GM12878 (cell line): ENCODE results near the gene MALSU1. TPM values are rescaled to one million over a fixed set of nuclear protein-coding genes. Genes with fewer than 3 reads are reported as not detected.

Source experiments
- ATAC-seq: fragments of 200-7000 bp; cut with Tn5 transposase; 3 replicates; pipeline ENCODE4 v1.9.1; 2020; ENCODE audit warnings: mild to moderate bottlenecking, moderate library complexity
- BruUV-seq: library from RNA; stranded (reverse); fragments of 400-500 nt; replicated peaks from 2 replicates; lab custom pipeline; 2021; lab: Mats Ljungman, UMichigan
- CTCF ChIA-PET: fragments of 300-600 bp; sonication (Branson Sonifier 250); formaldehyde crosslinking; extraction: SDS; loops from one replicate; lab custom pipeline; 2021; ENCODE audit warnings: inconsistent platforms; lab: Yijun Ruan, JAX
- POLR2A ChIA-PET: fragments of 350-600 bp; formaldehyde crosslinking; extraction: SDS; loops from one replicate; lab custom pipeline; 2021; ENCODE audit warnings: inconsistent platforms; lab: Charles Lee
- RAD21 ChIA-PET: fragments of 300-600 bp; sonication (Branson Sonifier 250); formaldehyde crosslinking; loops from one replicate; lab custom pipeline; 2023; ENCODE audit warnings: antibody characterized with exemption; ENCODE audit not compliant: unreplicated experiment; lab: Charles Lee
- SMC1A ChIA-PET: fragments of 300-600 bp; sonication (Branson Sonifier 250); formaldehyde crosslinking; loops from one replicate; lab custom pipeline; 2023; ENCODE audit not compliant: unreplicated experiment, uncharacterized antibody; lab: Charles Lee
- DNase-seq: peaks from one replicate; pipeline ENCODE4 v3.0.0-alpha.2; 2011; ENCODE audit warnings: low read depth, low spot score
- FAIRE-seq: peaks from 3 replicates; lab custom pipeline; 2011; peaks lifted over from hg19 to GRCh38; lab: Jason Lieb, UNC
- H2AFZ ChIP-seq: 2 replicates; pipeline ENCODE4 v1.6.0; 2011; ENCODE audit warnings: low read depth, low read length, control low read depth; ENCODE audit not compliant: control insufficient read depth
- H3K27ac ChIP-seq: 2 replicates; pipeline ENCODE4 v1.5.1; 2011; ENCODE audit warnings: control low read depth; ENCODE audit not compliant: control insufficient read depth, insufficient read depth
- H3K27me3 ChIP-seq, 2 experiments: replicated peaks in 1 of 2; 2 replicates each; pipeline versions ENCODE4 v1.6.0 to v1.6.1; 2011; ENCODE audit warnings: low read length in 1 of 2; ENCODE audit not compliant: control insufficient read depth in 2 of 2, insufficient read depth in 2 of 2
- H3K36me3 ChIP-seq, 2 experiments: 2 replicates each; pipeline ENCODE4 v1.5.1; 2011; ENCODE audit warnings: low read length in 1 of 2; ENCODE audit not compliant: control insufficient read depth in 2 of 2, insufficient read depth in 2 of 2
- H3K4me1 ChIP-seq: 2 replicates; pipeline ENCODE4 v1.6.1; 2011; ENCODE audit warnings: mild to moderate bottlenecking, low read length, moderate library complexity, mixed read lengths; ENCODE audit not compliant: control insufficient read depth, insufficient read depth
- H3K4me2 ChIP-seq: 2 replicates; pipeline ENCODE4 v1.6.0; 2011; ENCODE audit warnings: control low read depth; ENCODE audit not compliant: control insufficient read depth, insufficient read depth
- H3K4me3 ChIP-seq: fragments of 200-600 bp; sonication (generic); 2 replicates; pipeline ENCODE4 v1.5.1; 2016
- H3K79me2 ChIP-seq: 2 replicates; pipeline ENCODE4 v1.6.0; 2011; ENCODE audit warnings: low read length; ENCODE audit not compliant: control insufficient read depth, insufficient read depth
- H3K9ac ChIP-seq: 2 replicates; pipeline ENCODE4 v1.8.0; 2011; ENCODE audit warnings: low read length, control low read depth, mixed read lengths; ENCODE audit not compliant: control insufficient read depth, insufficient read depth
- H3K9me3 ChIP-seq: replicated peaks from 3 replicates; pipeline ENCODE4 v1.5.1; 2011; ENCODE audit warnings: mild to moderate bottlenecking, low read length; ENCODE audit not compliant: control insufficient read depth, insufficient read depth
- H4K20me1 ChIP-seq: 2 replicates; pipeline ENCODE4 v1.6.0; 2011; ENCODE audit not compliant: control insufficient read depth, insufficient read depth
- CHD4 ChIP-seq: fragments of 200-600 bp; sonication (generic); IDR thresholded peaks from 2 replicates; pipeline ENCODE4 v1.6.1; 2016; ENCODE audit warnings: mild to moderate bottlenecking
- CREB1 ChIP-seq: IDR thresholded peaks from 2 replicates; pipeline ENCODE4 v1.6.1; 2012; ENCODE audit warnings: low read depth, mild to moderate bottlenecking, inconsistent platforms
- E2F8 ChIP-seq: fragments of 450-650 bp; IDR thresholded peaks from 2 replicates; pipeline ENCODE4 v1.6.1; 2018; ENCODE audit warnings: mild to moderate bottlenecking, low read depth, moderate library complexity; ENCODE audit not compliant: partially characterized antibody
- EP300 ChIP-seq, 2 experiments: fragments of 150-350 bp in 1 of 2; IDR thresholded peaks; 2 replicates each; pipeline ENCODE4 v1.6.1; 2011 to 2012; ENCODE audit warnings: low read depth in 2 of 2, low read length in 2 of 2, borderline replicate concordance in 1 of 2, improper control_type of control experiment in 1 of 2, inconsistent platforms in 1 of 2; ENCODE audit not compliant: control insufficient read depth in 1 of 2
- IRF4 ChIP-seq: IDR thresholded peaks from 2 replicates; pipeline ENCODE4 v1.6.1; 2011; ENCODE audit warnings: low read depth, low read length
- NFYA ChIP-seq: IDR thresholded peaks from 2 replicates; pipeline ENCODE4 v1.6.1; 2011; ENCODE audit warnings: low read depth, mild to moderate bottlenecking, low read length, improper control_type of control experiment, borderline replicate concordance
- RAD21 ChIP-seq: IDR thresholded peaks from 2 replicates; pipeline ENCODE4 v1.6.1; 2011; ENCODE audit warnings: mild to moderate bottlenecking, low read depth, low read length, moderate library complexity; ENCODE audit not compliant: insufficient read depth
- RCOR1 ChIP-seq: conservative IDR thresholded peaks from 2 replicates; pipeline ENCODE4 v1.6.1; 2012; ENCODE audit warnings: low read depth, low read length, improper control_type of control experiment
- SREBF2 ChIP-seq: IDR thresholded peaks from 2 replicates; pipeline ENCODE4 v1.6.1; 2012; ENCODE audit warnings: mild to moderate bottlenecking, low read length
- TCF12 ChIP-seq: IDR thresholded peaks from 2 replicates; pipeline ENCODE4 v1.6.1; 2011; ENCODE audit warnings: low read depth, mild to moderate bottlenecking, low read length
- TCF3 ChIP-seq: IDR thresholded peaks from 2 replicates; pipeline ENCODE4 v1.6.1; 2012; ENCODE audit warnings: low read depth, mild to moderate bottlenecking, low read length, borderline replicate concordance; ENCODE audit not compliant: insufficient read depth
- WRNIP1 ChIP-seq: IDR thresholded peaks from 2 replicates; pipeline ENCODE4 v1.6.1; 2011; ENCODE audit warnings: low read depth, low read length, improper control_type of control experiment, borderline replicate concordance
- ZBTB4 ChIP-seq: fragments of 450-650 bp; formaldehyde crosslinking; IDR thresholded peaks from 2 replicates; pipeline ENCODE4 v1.4.0; 2022; ENCODE audit warnings: mild to moderate bottlenecking, moderate library complexity
- ZZZ3 ChIP-seq: IDR thresholded peaks from 2 replicates; pipeline ENCODE4 v1.6.1; 2011; ENCODE audit warnings: low read depth; ENCODE audit not compliant: control insufficient read depth, insufficient read length
- WGBS: methylation state at CpG from one replicate; pipeline ENCODE4 v1.1.6; 2016; ENCODE audit warnings: low lambda C conversion rate; ENCODE audit not compliant: insufficient replicate concordance, insufficient coverage; ENCODE audit errors: missing lambda C conversion rate; 5-methylcytosine and 5-hydroxymethylcytosine counted together
- in situ Hi-C: fragments of 300-500 bp; cut with MboI; formaldehyde crosslinking; loops from 9 replicates; pipeline ENCODE4 v1.14.3; 2018; ENCODE audit warnings: mixed read lengths
- intact Hi-C: fragments of 100-400 bp; cut with micrococcal nuclease; formaldehyde crosslinking; loops from one replicate; pipeline ENCODE4 v1.14.2; 2022; ENCODE audit not compliant: unreplicated experiment
- polyA plus RNA-seq, 11 experiments: library from polyadenylated mRNA; depleted of rRNA in 4 of 11; unstranded in 6 of 11; stranded (reverse) in 5 of 11; fragments of >200 nt; fragmentation: Nextera tagmentation in 4 of 11; fragmentation: Illumina TruSeq in 1 of 11; extraction: Ambion mirVana in 4 of 11; extraction: Trizol in 1 of 11; gene quantifications; 1 replicate in 1 of 11; 2 replicates in 10 of 11; pipeline versions ENCODE4 v1.2.1 to v1.2.3, GENCODE V29; 2011 to 2016; ENCODE audit warnings: inconsistent platforms in 2 of 11, missing spikeins in 2 of 11, low read depth in 1 of 11
- total RNA-seq, 4 experiments: library from RNA; depleted of rRNA in 3 of 4; stranded (reverse); fragments of >200 nt in 3 of 4; fragmentation: Illumina TruSeq in 1 of 4; extraction: Trizol in 1 of 4; gene quantifications; 2 replicates each; pipeline versions ENCODE4 v1.2.1 to v1.2.3, GENCODE V29; 2013 to 2021

The MALSU1 gene
- total and polyA plus RNA-seq, 10 of the 15 experiments (the other 5 are each of a cell fraction or from before 2014, with no cell fraction given) = 8.5 to 159 (median 73.7) TPM

- no peak for TF ChIP-seq ZBTB4
- no peak for TF ChIP-seq NFYA
- TF ChIP-seq TCF3 = no peak
- TF ChIP-seq, all 136 proteins: peak for 0
Measured at GRCh38 chr7:23272275-23272674, 26.9 kb upstream of the MALSU1 start (continued).

GRCh38 chr7:23273141-23273599, 26.0 kb upstream of the MALSU1 start:
- peak overlapping the region; percentile 66 for H3K9ac ChIP-seq
- H4K20me1 ChIP-seq = no peaks in the 10 kb centered on the region
- FAIRE-seq (peak; percentile 84), DNase-seq (peak; percentile 78), ATAC-seq (peak; percentile 98)
- 3% methylated on average over 11 of the region's 11 CpGs for WGBS
- H3K27ac ChIP-seq = peak overlapping the region; percentile 73
- SMC1A ChIA-PET = interaction anchor here (0.8 to 4.6 kb wide), 30 partner anchors 8 to 445 kb away, joined by 3 to 66 read pairs (median 4); partner anchors contain the start of gene MALSU1
- intact Hi-C loops = loop anchor here (1.0 to 5.0 kb wide), 6 partner anchors 80 to 439 kb away; partner anchors contain the start of genes STK31 and TRA2A
- H3K9me3 ChIP-seq = no peaks in the 10 kb centered on the region
- H3K27me3 ChIP-seq = no peaks in the 10 kb centered on the region
- peaks cover 3% of the 10 kb centered on the region; the same call in 1 of the 2 replicates for H3K4me1 ChIP-seq
- CTCF ChIA-PET = interaction anchor here (0.6 to 7.5 kb wide), 63 partner anchors 10 to 439 kb away, joined by 3 to 167 read pairs (median 5); partner anchors contain the start of genes FAM221A, KLHL7, MALSU1 and NUP42
- H3K4me3 ChIP-seq = peak overlapping the region; percentile 56
- RAD21 ChIA-PET = interaction anchor here (0.7 to 7.3 kb wide), 24 partner anchors 10 to 441 kb away, joined by 3 to 53 read pairs (median 6); partner anchors contain the start of genes KLHL7 and MALSU1
- POLR2A ChIA-PET = interaction anchor here (0.6 to 1.2 kb wide), 5 partner anchors 28 to 260 kb away, joined by 3 to 5 read pairs (median 3); no protein-coding TSS in a partner anchor
- no peaks in the 10 kb centered on the region for H3K36me3 ChIP-seq
- peak overlapping the region; percentile 62 for H3K4me2 ChIP-seq
- in situ Hi-C loops = loop anchor here (5.0 kb wide), 1 partner anchor 429 kb away; no protein-coding TSS in a partner anchor
- BruUV-seq = no TSS peak
- H3K79me2 ChIP-seq = peaks cover 10% of the 10 kb centered on the region
- peak overlapping the region; percentile 95 for H2AFZ ChIP-seq
- peak; percentile 77; the same call in 1 of the 2 replicates for TF ChIP-seq RCOR1
- no peak for TF ChIP-seq EP300 (IDR thresholded peaks at IDR 0.05; ENCODE audit: borderline replicate concordance in 1 of 2, control insufficient read depth in 1 of 2, low read depth in 2 of 2, low read length in 2 of 2)
- no peak for TF ChIP-seq ZZZ3
- no peak for TF ChIP-seq SREBF2
- TF ChIP-seq E2F8 = no peak
- peak; percentile 67 for TF ChIP-seq RAD21
- TF ChIP-seq CHD4 = no peak
- TF ChIP-seq WRNIP1 = no peak
- TF ChIP-seq CREB1 = peak; percentile 78
- peak; percentile 92 for TF ChIP-seq TCF12
- TF ChIP-seq IRF4 = 0 out of 2 replicates have a peak, but pooled peaks have one; percentile 22
